Neural crest cell (in vitro differentiated cells): ENCODE data around the gene ERBB2. TPM values are rescaled to one million over a fixed set of nuclear protein-coding genes. Genes with fewer than 3 reads are reported as not detected.

Source experiments
- DNase-seq: peaks from one replicate; pipeline ENCODE4 v3.0.0; 2021; ENCODE audit warnings: low read depth, mixed read lengths, low spot score
- H3K27ac Mint-ChIP-seq: one replicate; pipeline ENCODE4 v1.8.0; 2021; ENCODE audit warnings: mild to moderate bottlenecking, mixed read lengths; ENCODE audit not compliant: unreplicated experiment
- H3K27me3 Mint-ChIP-seq: 2 replicates; pipeline ENCODE4 v1.8.0; 2021; ENCODE audit warnings: low read depth, mild to moderate bottlenecking, mixed read lengths
- H3K36me3 Mint-ChIP-seq: 2 replicates; pipeline ENCODE4 v1.8.0; 2021; ENCODE audit warnings: low read depth, mild to moderate bottlenecking, mixed read lengths
- H3K4me1 Mint-ChIP-seq: 2 replicates; pipeline ENCODE4 v1.8.0; 2021; ENCODE audit warnings: mixed read lengths
- H3K4me3 Mint-ChIP-seq: one replicate; pipeline ENCODE4 v1.8.0; 2021; ENCODE audit warnings: mild to moderate bottlenecking, mixed read lengths
- H3K9me3 Mint-ChIP-seq: 2 replicates; pipeline ENCODE4 v1.8.0; 2021; ENCODE audit warnings: mixed read lengths
- CTCF ChIP-seq: fragments of 200-600 bp; sonication (generic); conservative IDR thresholded peaks from 2 replicates; pipeline ENCODE4 v1.5.0; 2021; ENCODE audit warnings: antibody characterized with exemption, mild to moderate bottlenecking
- total RNA-seq: library from RNA; stranded (reverse); gene quantifications from 2 replicates; pipeline ENCODE4 v1.2.1, GENCODE V29; 2021

ERBB2 gene
- total RNA-seq, 1 donor from 2014 or later, result 78.4 TPM

- DNase-seq, result peak; percentile 85
- H3K27ac Mint-ChIP-seq, result no peak overlapping the region
- no peak overlapping the region for H3K4me3 Mint-ChIP-seq
- TF ChIP-seq CTCF, result peak; percentile 99
- no peaks in the 10 kb centered on the region for H3K9me3 Mint-ChIP-seq
- peaks cover 56% of the 10 kb centered on the region for H3K27me3 Mint-ChIP-seq
- no peaks in the 10 kb centered on the region for H3K36me3 Mint-ChIP-seq
- no peaks in the 10 kb centered on the region for H3K4me1 Mint-ChIP-seq
Observed at GRCh38 chr17:39754161-39754957, 54.5 kb downstream of the ERBB2 start.

- TF ChIP-seq CTCF, result no peak
- peak overlapping the region; percentile 82 for H3K4me3 Mint-ChIP-seq
- no peaks in the 10 kb centered on the region for H3K9me3 Mint-ChIP-seq
- H3K4me1 Mint-ChIP-seq, result no peaks in the 10 kb centered on the region
- H3K27me3 Mint-ChIP-seq, result peaks cover 61% of the 10 kb centered on the region
- no peaks in the 10 kb centered on the region for H3K36me3 Mint-ChIP-seq
- H3K27ac Mint-ChIP-seq, result peak overlapping the region; percentile 31
- DNase-seq, result no peak
Observed at GRCh38 chr17:39754958-39755553, 55.2 kb downstream of the ERBB2 start.

GRCh38 chr17:39755554-39756379 lies 55.9 kb downstream of the ERBB2 start:
- no peak for DNase-seq
- H3K27ac Mint-ChIP-seq, result peak overlapping the region; percentile 31
- peak overlapping the region; percentile 54 for H3K4me3 Mint-ChIP-seq
- no peaks in the 10 kb centered on the region for H3K36me3 Mint-ChIP-seq
- H3K9me3 Mint-ChIP-seq, result no peaks in the 10 kb centered on the region
- no peaks in the 10 kb centered on the region for H3K4me1 Mint-ChIP-seq
- peaks cover 62% of the 10 kb centered on the region for H3K27me3 Mint-ChIP-seq
- TF ChIP-seq CTCF, result no peak

- peaks cover 66% of the 10 kb centered on the region for H3K27me3 Mint-ChIP-seq
- H3K4me3 Mint-ChIP-seq, result peak overlapping the region; percentile 54
- H3K27ac Mint-ChIP-seq, result no peak overlapping the region
- H3K9me3 Mint-ChIP-seq, result no peaks in the 10 kb centered on the region
- H3K36me3 Mint-ChIP-seq, result no peaks in the 10 kb centered on the region
- DNase-seq, result no peak
- TF ChIP-seq CTCF, result no peak
- no peaks in the 10 kb centered on the region for H3K4me1 Mint-ChIP-seq
Observed at GRCh38 chr17:39756380-39757079, 56.7 kb downstream of the ERBB2 start.

GRCh38 chr17:39757176-39757662 lies 57.4 kb downstream of the ERBB2 start:
- no peak overlapping the region for H3K4me3 Mint-ChIP-seq
- no peaks in the 10 kb centered on the region for H3K4me1 Mint-ChIP-seq
- H3K27me3 Mint-ChIP-seq, result peaks cover 60% of the 10 kb centered on the region

More at GRCh38 chr17:39757176-39757662, 57.4 kb downstream of the ERBB2 start:
- no peak for DNase-seq
- Mint-ChIP-seq H3K9me3 (no peaks in the 10 kb centered on the region), H3K27ac (no peak overlapping the region), H3K36me3 (no peaks in the 10 kb centered on the region)
- no peak for TF ChIP-seq CTCF
